HG03432 (cell line): ENCODE results near the gene CD27.
"Not testable (repeated sequence)": the region's sequence is repeated elsewhere in the genome, so short reads cannot be mapped to it uniquely, and the experiment has no call there.

Experiments
- ATAC-seq: cut with Tn5 transposase; IDR thresholded peaks from one replicate; pipeline ENCODE4 v1.9.1; 2021; ENCODE audit warnings: mild to moderate bottlenecking, moderate library complexity; ENCODE audit not compliant: unreplicated experiment

Gene CD27

DNA sequence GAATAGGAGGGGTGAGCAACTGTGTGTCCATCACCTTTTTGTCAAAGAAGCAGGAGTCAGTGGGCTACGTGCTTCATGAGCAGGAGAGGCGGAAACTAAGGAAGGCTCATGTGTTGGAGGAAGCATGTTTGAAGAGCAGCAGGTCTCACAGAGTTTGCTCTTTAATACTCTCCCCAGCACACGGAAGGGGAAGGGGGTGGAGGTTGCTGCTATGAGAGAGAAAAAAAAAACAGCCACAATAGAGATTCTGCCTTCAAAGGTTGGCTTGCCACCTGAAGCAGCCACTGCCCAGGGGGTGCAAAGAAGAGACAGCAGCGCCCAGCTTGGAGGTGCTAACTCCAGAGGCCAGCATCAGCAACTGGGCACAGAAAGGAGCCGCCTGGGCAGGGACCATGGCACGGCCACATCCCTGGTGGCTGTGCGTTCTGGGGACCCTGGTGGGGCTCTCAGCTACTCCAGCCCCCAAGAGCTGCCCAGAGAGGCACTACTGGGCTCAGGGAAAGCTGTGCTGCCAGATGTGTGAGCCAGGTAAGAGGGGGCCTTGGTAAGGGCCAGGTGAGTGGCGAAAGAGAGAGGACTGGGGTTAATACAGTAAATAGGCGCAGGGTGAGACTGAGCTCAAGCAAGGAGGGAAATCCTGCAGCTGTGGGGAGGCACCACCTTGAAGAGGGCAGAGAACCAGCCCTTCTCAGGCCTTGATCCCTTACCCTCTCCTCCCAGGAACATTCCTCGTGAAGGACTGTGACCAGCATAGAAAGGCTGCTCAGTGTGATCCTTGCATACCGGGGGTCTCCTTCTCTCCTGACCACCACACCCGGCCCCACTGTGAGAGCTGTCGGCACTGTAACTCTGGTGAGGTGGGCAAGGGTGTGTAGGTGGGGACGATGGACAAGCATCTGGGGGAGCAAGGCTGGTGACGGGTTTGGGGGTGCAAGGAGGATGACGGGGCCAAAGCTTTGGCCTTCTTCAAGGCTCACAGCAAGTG, at the start of gene CD27:
TSS of gene CD27 (plus strand) at position 252 of the 985 bp plus-strand sequence. CDS start at position 393, 141 bp downstream.
- no peak for ATAC-seq

DNA sequence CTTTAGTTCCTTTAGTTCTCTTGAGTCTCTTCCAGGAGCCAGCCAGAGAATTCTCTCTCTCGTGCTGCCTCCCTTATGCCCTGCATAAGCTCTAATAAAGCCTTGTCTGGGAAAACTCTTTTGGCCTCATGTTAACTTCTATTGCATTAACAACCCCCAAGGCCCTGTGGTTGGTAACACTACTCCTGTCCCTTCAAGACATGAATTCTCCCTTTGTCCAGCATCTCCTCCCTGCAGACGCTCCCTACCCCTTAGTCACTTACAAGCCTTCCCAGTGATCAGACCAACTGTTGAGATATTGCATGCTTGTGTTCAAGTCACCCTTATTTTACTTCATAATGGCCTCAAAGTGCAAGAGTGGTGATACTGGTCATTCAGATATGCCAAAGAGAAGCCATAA, 48.7 kb upstream of the CD27 start:
- ATAC-seq, result no peak

DNA sequence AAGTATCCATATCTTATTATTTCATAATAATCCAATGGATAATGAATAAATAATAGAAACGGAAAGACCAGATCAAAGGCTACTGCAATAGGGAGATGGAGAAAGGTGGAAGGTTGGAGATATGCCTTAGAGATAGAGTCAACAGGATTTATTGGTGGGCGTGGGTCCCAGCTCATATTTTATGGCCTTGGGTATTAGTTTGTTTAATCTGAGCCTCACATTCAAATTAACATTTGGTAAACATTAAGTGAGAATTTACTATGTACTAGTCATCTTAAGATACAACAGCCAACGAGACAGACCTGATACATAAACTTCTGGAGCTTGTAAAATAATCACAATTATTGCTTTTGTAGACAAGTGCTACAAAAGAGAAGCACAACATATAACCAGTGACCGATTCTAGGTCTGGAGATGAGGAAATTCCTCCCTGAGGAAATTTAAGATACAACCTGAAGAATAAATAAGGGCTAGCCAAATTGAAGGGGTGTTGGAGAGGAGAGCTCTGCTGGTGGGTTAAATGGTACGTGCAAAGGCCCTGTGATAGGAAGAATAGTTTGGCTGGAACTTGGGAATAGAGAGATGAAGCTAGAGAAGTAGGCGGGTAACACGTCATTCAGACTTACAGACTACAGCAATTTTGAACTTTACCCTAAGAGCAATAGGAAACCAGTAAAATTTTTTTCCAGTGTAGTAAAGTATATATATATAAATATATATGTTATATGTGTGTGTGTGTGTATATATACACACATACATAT, 44.7 kb upstream of the CD27 start:
- no peak for ATAC-seq

DNA sequence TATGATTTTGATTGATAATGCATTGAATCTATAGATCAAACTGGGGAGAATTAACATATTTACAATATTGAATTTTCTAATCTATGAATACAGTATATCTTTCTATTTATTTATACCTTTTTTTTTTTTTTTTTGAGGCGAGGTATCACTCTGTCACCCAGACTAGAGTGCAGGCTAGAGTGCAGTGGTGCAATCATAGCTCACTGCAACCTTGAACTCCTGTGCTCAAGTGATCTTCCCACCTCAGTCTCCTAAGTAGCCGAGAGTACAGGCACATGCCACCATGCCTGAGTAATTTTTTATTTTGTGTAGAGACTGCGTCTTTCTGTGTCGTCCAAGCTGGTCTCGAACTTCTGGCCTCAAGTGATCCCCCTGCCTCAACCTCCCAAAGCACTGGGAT, 40.4 kb upstream of the CD27 start:
- no peak for ATAC-seq

DNA sequence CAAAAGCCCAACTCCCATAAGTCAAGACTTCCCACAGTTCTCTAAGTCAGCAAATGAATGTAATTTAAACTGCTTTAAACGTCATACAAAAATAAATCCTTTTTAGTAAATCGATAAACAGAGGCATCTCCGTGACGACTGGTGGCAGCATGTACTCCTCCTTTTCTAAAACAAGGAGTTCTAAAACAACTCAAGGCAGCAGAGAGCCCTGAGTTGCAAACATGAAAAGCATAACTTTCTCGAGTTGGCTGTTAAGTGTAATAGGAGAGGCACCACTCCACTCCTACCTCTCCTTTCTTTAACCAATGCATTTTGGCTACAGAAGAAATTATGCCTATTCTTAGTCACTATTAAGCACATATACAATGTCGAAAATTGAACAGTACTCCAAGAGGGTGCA, 38.8 kb upstream of the CD27 start:
- no peak for ATAC-seq

DNA sequence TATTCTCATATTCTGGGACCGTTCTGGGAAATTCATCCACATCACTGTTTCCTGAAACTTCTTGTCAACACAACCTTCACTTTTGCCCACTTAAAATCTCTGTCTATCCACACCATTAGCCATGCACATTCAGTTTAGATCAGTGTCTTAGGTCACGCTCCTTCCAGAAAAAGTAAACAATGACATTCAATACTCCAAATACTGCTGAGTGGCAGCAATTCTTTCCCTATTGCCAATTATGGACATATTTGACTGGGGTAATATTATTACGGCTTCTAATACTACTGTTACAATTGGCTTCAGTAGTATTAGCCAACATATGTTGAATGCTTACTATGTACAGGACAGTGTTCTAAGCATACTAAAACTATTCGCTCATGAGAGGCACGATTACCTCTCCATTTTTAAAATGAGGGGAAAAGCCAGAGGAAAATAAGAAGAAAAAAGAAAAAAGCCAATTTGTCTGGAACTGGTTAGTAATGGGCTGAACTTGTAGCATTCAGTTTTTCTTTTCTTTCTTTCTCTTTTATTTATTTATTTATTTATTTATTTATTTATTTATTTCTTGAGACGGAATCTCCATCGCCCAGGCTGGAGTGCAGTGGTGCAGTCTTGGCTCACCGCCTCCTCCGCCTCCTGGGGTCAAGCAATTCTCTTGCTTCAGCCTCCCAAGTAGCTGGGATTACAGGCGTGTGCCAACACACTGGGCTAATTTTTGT, 37.4 kb upstream of the CD27 start:
- no peak for ATAC-seq

DNA sequence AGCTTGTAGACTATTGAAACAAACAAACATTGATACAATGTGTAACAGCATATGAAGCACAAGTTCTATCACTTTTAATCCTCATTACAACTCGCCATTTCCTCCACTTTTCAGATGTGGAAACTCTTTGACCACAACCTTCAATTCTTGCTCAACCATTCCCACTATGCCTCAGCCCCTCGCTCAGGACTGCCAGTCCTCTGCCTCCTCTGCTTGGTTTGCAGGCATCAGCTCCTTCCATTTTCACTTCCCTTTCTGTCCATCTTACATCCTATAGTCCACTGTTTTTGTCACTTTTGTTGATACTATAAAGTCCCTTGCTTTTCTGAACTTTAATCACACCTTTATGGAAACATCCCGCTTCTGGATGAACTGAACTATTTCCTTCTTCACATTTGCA, 28.2 kb upstream of the CD27 start:
- no peak for ATAC-seq

DNA sequence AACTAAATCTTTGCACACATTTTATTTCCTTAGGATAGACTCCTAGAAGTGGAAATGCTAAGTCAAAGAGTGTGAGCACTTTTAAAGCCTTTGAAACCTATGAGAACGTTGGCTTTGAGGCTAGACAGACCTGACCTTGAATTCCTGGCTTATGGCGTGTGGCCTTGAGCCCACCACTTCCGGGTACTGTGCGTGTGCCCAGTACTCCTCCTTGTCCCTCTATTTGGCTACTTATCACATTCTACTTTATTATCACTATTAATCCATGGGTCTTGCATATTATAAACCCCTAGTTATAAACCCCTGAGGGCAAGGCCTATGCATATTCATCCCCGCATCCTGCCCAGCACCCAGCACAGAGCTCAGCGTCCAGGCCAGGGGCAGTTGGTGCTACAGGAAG, 26.0 kb upstream of the CD27 start:
- no peak for ATAC-seq

DNA sequence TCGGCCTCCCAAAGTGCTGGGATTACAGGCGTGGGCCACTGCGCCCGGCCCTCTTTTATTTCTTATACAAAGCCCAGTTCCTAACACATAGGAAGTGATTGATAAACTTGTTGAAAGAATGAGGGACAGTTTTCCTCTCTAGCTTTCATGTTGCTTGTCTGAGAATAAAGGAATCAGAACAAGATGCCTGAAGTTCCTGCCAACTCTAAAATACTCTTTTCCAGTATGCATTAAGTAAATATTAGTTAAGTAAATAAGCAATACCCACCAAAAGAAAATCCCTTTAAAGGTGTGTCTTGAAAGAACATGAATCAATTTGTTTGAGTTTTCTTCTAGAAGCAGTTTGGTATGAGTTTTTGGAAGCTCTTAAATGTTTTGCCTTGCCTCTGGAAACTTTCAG, 24.4 kb upstream of the CD27 start:
- no peak for ATAC-seq

DNA sequence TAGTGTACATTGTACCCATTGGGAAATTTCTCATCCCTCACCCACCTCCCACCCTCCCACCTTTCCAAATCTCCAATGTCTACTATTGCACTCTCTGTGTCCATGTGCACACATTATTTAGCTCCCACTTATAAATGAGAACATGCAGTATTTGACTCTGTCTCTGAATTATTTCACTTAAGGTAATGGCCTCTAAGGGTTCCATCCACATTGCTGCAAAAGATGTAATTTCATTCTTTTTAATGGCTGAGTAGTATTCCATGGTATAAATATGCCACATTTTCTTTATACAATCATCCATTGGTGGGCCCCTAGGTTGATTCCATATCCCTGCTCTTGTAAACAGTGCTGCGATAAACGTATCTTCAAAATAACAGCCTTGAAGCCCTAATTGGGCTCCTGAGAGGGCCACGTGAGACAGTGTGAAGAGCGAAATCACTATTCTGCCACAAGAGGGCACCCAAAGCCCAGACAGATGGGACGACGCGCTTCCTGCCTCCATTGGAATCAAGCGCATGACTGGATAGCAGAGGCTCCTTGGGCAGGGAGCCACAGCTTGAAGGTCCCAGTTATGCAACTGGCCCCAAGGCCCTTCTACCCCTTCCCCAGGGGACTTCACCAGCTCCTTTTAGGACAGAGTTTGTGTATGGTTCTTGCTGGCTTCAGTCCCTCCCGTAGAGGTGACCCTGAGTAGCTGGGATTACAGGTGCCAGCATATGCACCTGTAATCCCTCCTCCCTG, 21.3 kb upstream of the CD27 start:
- peak; percentile 33 for ATAC-seq

DNA sequence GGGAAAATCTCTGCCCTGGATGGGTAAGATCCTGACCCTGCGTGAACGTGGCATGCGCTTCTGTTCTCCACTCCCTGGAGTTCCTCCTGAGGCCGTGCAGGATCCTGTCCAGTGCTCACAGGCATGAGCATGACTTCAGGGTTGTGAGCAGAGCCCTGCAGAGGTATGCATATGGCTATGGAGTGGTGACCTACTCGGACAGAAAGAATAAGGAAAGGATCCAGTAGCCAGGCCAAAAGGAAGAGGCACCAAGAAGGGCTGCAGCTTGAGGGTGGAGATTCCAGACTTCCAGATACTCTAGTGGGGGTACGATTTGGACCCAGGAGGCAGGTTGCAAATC, 20.8 kb upstream of the CD27 start:
- ATAC-seq, result no peak

DNA sequence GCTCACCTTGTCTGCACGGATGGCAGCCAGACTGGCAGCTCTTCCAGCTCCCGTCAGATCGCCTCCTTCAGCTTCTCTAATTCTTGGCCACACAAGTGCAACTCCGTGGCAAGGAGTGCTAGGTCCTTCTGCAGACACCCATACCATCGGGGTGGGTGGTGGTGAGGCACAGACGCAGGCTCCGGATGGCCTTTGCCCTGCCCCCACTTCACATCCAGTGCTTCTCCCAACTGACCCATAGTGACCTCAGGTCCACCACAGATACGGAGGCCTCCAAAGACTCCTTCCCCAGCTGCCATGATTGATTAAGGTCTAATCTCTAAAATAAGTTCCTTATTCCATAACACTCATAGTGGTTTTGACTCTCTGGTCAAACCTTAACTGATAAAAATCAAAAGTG, 19.9 kb upstream of the CD27 start:
- no peak for ATAC-seq

DNA sequence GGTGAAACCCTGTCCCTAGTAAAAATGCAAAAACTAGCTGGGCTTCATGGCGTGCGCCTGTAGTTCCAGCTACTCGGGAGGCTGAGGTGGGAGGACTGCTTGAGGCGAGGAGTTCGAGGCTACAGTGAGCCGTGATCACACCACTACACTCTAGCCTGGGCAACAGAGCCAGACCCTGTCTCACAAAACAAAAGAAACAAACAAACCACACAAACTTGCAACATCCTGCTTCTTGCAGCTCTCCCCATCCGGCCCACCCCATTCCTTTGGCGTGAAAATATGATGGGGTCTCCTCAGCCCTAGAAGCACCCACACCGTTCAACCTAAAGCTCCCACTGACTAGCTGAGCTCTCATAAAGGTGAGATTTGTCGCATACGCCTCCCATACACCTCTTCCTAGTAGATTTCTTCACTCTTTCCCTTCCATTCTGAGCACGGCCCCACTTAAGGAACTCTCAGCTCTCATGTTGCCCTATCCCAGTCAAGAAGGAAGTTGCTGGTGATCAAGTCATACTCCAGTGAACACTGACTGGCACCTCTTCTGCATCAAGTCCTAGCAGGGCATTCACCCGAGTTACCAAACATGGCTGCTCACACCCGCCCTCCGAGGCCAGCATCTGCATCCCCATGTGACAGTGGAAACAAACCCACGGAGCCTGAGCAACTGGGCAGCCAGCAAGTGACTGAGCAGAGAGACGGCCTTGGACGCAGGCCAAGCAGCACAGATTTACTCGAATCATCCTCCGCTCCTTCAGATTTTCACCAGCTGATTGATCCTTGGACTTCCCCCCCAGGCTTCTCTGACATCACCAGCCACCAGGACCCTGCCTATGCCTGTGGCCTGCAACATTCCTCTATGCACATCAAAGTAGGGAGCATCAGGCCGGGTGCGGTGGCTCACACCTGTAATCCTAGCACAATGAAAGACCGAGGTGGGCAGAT, 18.9 kb upstream of the CD27 start:
- ATAC-seq, result no peak

DNA sequence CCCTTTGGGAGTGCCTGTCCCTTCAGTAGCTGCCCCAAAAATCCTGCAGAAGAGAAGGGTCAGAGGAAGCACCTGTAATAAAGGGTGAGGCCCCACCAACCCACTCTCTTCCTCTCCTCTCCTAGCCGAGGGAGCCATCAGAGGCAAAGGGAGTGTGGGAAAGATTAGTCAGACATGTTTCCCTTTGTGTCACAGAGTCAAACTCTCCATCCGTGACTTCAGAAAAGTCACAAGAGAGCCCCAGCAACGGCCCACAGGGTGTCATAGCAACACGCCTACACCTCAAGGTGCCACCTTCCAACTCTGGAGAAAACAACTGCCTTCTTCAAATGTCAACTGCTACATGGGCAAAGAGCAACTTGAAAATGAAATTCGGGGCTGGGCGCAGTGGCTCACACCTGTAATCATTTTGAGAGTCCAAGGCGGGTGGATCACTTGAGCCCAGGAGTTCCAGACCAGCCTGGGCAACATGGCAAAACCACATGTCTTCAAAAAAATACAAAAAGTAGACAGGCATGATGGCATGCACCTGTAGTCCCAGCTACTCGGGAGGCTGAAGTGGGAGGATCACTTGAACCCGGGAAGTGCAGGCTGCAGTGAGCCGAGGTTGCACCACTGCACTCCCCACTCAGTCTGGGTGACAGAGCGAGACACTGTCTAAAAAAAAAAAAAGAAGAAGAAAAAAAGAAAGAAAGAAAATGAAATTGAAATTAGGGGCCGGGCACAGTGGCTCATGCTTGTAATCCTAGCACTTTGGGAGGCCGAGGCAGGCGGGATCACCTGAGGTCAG, 17.7 kb upstream of the CD27 start:
- ATAC-seq, result peak; percentile 69

DNA sequence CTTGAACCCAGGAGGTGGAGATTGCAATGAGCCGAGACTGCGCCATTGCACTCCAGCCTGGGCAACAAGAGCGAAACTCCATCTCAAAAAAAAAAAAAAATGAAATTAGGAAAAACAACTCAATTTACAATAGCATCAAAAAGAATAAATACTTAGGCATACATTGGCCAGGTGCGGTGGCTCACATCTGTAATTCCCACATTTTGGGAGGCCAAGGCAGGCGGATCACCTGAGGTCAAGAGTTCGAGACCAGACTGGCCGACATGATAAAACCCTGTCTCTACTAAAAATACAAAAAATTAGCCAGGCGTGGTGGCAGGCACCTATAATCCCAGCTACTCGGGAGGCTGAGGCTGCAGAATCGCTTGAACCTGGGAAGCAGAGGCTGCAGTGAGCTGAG, 17.0 kb upstream of the CD27 start:
- ATAC-seq, result not testable (repeated sequence)

DNA sequence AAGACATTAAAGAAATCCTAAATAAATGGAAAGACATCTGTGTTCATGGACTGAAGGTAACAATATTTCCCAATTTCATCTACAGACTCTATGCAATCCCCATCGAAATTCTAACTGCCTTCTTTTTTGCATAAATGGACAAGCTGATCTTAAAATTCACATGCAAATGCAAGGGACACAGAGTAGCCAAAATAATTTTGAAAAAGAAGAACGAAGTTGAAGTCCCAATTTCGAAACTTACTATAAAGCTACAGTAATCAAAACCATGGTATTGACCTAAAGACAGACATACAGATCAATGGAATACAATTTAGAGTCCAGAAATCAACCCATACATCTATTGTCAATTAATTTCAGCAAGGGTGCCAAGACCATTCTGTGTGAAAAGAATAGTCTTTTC, 16.4 kb upstream of the CD27 start:
- no peak for ATAC-seq

DNA sequence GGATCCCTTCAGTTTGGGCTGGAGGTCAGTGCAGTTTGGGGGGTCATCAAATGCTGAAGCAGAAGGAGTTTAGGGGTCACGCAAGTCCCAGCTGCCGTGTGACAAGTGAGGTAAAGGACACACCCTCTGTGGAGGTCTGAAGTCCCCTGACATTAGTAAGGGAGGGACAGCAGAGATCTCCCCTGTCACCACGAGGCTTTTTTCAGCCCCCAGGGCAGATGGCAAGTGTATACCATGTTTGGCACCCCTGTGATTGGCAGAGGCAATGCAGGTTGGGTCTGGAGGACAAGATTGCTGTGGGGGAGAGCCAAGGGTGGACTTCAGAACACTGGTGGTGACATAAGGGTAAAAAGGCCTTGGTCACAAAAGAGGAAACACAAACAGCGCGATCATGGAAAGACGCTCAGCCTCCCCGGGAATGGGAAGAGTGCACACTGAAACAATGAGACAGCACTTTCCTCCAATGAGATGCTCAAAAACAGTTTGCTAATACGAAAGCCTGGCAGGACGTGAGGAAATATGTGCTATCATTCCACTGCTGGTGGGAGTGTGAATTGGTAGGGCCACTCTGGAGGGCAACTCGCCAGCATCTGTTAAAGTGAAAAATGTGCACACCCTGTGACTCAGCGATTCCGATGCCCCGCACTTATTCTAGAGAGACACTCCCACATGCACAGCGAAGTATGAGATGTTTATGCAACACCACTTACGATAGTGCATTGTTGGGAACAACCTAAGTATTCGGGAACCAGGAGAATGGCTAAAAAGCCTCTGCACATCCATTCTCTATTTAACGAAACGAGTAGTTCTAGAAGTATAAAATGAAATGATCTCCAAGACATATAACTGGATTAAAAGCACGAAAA, 14.4 kb upstream of the CD27 start:
- no peak for ATAC-seq

DNA sequence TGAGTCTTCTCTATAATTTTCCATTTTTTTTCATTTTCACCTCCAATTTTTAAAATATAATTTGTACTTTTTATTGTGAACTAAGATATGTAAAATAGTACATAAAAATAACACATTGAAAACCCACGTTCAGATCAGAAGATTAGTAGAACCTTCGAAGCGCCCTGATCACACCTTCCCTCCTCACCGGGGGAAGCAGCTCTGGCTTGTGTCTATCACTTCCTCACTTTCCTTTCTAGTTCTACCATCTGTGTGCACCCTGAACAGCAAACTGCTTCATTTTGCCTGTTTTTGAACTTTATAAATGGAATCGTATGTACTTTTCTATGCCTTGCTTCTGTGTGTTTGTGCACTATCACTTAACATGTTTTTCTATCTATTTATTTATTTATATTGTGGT, 11.8 kb upstream of the CD27 start:
- ATAC-seq, result no peak
